Stimulated activated CD8-positive, alpha-beta memory T cell treated with anti-CD3 and anti-CD28 coated beads, Interleukin-12 subunit alpha, Interleukin-12 subunit beta, amount 100 ng/mL, for 1 hour (primary cell): Measurements from ENCODE around the gene SLC38A11.

ENCODE experiments used
- DNase-seq: peaks from one replicate; pipeline ENCODE4 v3.0.0-alpha.2; 2020; ENCODE audit warnings: low read depth

The SLC38A11 gene

GRCh38 chr2:164913640-164914350 lies 41.5 kb downstream of the SLC38A11 start:
- DNase-seq = no peak

DNA sequence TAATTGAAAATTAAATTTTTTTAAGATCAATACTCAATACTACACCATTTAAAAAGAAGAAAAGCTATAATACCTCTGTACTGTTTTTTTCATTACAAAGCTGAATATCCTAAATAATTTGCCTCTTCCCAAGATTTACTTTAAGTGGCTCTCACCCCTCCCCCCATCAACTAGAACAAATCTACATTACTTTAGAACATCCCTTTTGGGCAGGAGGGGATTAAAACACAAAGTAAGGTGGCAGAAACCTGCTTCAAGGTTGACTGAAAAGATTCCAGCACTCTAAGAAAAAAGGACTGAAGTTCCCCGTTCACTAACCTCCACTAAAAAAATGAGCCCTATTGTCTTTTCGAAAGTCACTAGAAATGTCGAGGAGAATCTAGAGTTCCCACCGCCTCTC lies 42.3 kb downstream of the SLC38A11 start:
- DNase-seq = no peak

DNA sequence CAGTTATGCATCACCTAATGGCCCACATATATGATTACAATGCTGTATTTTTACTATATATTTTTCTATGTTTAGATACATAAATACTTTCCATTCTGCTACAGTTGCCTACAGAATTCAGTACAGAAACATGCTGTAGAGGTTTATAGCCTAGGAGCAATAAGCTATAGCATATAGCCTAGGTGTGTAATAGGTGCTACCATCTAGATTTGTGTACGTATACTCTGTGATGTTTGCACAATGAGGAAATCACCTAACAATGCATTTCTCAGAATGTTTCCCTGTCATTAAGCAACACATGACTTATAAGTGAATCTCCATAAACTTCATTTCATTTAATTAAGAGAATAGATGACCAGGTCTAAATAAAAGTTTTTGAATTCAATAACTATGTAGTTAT lies 43.5 kb downstream of the SLC38A11 start:
- no peak for DNase-seq

- DNase-seq = no peak
Observed at GRCh38 chr2:164910101-164910899, 45.0 kb downstream of the SLC38A11 start.

- no peak for DNase-seq
Observed at GRCh38 chr2:164906947-164907346, 48.4 kb downstream of the SLC38A11 start.

GRCh38 chr2:164905307-164905706 lies 50.0 kb downstream of the SLC38A11 start:
- no peak for DNase-seq

GRCh38 chr2:164903951-164904350 lies 51.4 kb downstream of the SLC38A11 start:
- no peak for DNase-seq

GRCh38 chr2:164903204-164903603 lies 52.1 kb downstream of the SLC38A11 start:
- DNase-seq = no peak

DNA sequence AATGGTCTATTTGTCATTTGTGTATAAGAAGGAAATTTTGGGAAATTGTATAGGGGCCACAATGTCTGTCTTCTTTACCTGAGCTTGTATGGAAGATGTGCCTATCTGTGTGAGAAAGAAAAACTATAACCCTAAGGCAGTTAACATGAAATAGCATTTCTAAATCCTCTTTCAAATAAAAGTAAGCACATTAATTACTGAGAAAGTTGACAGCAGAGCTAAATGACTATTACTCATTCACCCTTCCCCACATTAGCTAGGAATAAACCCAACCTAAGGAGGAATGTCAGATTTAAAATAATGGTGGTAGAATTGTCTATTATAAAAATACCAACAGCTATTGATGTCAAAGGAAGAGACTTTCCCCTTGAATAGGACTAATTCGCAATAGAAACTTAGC lies 56.2 kb downstream of the SLC38A11 start:
- no peak for DNase-seq

- DNase-seq = no peak
Observed at GRCh38 chr2:164898475-164898874, 56.9 kb downstream of the SLC38A11 start.

- DNase-seq = no peak
Observed at GRCh38 chr2:164897469-164898260, 57.7 kb downstream of the SLC38A11 start.

- DNase-seq = no peak
Observed at GRCh38 chr2:164896634-164897355, 58.5 kb downstream of the SLC38A11 start.

DNA sequence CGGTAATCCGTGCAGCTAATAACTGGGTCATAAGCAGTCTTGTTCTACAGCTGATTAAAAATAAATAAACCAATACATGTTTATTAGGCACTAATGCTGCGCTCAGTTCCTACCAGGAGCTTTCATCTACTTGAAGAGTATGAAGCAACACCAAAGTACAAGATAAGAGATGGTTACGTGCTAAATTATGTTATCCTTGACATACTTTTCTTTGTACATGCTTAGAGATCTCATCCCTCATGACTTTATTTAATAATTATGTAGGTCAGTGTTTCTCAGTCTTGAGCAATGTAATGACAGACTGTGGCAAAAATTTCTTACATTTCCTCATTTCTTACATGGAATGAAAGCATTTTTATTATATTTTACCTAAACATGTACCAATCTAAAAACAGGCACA lies 59.1 kb downstream of the SLC38A11 start:
- no peak for DNase-seq

DNA sequence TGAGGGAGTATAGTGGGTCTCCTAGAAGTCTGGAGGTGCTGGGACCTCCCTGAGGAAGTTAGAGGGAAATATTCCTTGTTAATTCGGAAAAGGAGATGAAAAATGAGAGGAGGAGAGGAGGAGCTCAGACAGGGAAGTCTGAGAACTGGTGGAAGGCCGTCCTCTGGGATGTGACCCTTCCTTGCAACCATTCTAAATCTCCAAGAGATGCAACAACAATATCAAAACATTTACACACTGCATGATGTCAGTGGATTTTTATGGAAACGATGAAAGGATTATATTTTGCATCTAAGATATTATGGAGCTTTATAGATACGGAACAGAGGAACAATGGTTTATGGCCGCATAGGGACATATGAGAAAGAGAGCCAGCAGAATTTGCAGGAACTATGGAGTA lies 63.9 kb downstream of the SLC38A11 start:
- DNase-seq = no peak

GRCh38 chr2:164890544-164890943 lies 64.8 kb downstream of the SLC38A11 start:
- no peak for DNase-seq

DNA sequence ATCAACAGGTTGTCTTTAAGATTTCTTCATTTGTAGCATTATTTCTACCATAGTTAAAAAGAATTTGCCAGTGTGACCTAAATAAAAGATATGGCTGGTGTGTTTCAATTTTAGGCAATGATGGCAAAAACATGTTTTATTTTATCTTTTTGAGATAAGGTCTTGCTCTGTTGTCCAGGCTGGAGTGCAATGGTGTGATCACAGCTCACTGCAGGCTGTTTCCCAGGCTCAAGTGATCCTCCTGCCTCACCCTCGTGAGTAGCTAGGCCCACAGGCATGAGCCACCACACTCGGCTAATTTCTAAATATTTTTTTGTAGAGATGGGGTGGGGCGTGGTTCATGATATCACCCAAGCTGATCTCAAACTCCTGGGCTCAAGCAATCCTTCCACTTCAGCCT lies 66.7 kb downstream of the SLC38A11 start:
- no peak for DNase-seq

- DNase-seq = no peak
Observed at GRCh38 chr2:164887434-164888144, 67.7 kb downstream of the SLC38A11 start.

DNA sequence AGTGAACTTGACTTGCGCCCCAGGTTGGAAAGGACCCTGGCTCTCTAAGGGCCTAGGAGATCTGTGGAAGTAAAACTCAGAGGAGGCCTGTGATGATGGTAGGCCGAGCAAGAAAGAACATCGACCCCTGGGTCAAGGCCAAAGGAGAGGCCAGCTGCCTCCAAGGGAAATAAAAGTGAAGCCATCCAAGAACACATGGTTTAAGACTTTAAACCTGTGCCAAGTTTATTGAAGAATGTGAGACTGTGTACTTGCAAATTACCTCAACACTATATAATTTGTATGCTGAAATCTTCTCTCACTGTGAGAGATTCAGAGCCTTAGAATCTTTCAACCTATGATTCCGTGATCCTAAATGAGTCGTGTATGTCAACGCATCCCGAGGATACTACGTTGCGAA lies 73.0 kb downstream of the SLC38A11 start:
- no peak for DNase-seq

DNA sequence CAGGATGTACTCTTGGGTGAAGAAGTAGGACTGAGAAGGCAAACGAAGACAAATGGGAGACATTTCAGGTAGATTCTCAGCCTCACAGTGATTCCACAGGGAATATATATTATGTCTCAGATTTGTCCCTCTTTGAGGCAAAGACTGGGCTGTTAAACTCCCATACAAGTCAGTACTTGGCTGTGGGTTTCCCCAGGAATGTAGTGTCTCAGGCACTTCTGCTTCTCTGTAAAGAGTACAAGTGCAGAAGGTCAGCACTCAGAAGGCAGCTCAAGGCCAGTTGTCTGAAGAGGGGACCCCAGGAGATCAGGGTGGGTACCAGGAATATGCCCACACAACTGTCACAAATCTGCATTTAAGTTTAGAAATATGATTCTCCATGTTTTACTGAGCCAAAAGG lies 73.8 kb downstream of the SLC38A11 start:
- no peak for DNase-seq

GRCh38 chr2:164879901-164880535 lies 75.3 kb downstream of the SLC38A11 start:
- DNase-seq = no peak

DNA sequence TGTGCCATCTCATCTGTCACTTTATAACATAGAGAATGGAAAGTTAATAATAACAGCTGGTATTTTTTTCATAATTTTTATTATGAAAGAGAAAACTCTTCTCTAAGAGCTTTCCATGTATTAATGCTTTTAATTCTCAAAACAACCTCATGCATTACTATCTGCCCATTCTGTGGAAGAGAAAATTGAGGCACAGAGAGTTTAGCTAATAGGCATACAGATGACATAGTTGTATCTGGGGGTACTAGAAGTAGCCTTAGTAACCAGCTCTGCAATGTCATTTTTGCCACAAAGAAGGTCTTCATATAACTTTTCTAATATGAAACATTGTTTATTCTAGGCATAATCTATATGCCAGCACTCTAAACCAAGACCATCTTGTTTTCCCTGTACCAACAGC lies 77.4 kb downstream of the SLC38A11 start:
- no peak for DNase-seq
